Measurements from ENCODE around the gene ARHGAP10.
"Not testable (repeated sequence)": the region's sequence is repeated elsewhere in the genome, so short reads cannot be mapped to it uniquely, and the experiment has no call there.

Gene ARHGAP10

GRCh38 chr4:147874109-147874508, 142.2 kb downstream of the ARHGAP10 start:
- FAIRE-seq = no peak
- no peak for DNase-seq (ENCODE audit: extremely low spot score, insufficient read length, low read depth)

- DNase-seq (ENCODE audit: extremely low spot score, insufficient read length, low read depth) = no peak
- no peak for FAIRE-seq
These were observed 145.5 kb downstream of the ARHGAP10 start for GRCh38 chr4:147877308-147877771.

GRCh38 chr4:147879676-147880075, 147.8 kb downstream of the ARHGAP10 start:
- DNase-seq (ENCODE audit: extremely low spot score, insufficient read length, low read depth) = no peak
- FAIRE-seq = no peak

DNA sequence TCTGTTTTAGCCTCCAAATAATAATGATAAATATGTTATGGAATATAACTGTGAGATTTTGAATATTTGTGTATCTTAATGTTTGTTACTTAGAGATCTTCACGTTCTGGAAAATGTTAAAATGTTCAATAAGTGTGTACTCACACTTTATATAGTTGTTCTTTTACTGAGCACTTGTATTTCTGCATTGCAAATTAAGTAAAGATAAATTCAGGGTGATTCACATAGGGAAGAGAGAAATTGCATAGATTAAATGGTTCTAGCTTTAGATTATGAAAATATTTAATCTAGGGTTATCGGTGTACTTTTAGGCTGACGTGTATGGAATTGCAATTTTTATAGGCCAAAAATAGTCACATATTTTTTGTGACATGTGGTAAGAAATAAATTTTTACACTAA, 148.6 kb downstream of the ARHGAP10 start:
- DNase-seq (ENCODE audit: extremely low spot score, insufficient read length, low read depth) = no peak
- no peak for FAIRE-seq

DNA sequence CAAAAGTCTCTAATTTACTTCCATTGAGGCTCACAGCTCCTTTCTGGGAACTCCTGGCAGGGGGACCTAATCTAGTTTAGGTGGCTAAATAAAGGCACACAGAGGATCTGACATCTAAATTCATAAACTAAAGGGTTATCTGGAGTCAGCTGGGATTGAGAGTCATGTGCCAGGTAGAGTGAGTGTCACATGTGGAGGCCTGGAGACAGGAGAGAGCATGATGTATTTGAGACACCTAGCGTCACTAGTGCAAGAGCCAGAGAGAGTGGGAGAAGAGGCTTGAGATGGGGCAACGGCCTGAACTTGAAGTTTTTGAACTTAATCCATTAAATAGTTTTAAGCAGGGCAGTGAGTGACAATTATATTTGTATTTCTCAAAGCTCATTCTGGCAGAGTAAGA, 152.6 kb downstream of the ARHGAP10 start:
- FAIRE-seq = no peak

DNA sequence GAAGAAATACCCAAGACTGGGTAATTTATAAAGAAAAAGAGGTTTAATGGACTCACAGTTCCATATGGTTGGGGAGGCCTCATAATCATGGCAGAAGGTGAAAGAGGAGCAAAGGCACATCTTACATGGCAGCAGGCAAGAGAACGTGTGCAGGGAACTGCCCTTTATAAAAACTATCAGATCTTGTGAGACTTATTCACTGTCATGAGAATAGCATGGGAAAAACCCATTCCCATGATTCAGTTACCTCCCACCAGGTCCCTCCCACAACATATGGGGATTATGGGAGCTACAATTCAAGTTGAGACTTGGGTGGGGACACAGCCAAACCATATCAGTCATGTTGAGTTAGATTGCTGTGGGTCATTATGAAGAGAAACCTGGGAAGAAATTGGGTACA, 153.3 kb downstream of the ARHGAP10 start:
- DNase-seq (ENCODE audit: extremely low spot score, insufficient read length, low read depth); FAIRE-seq: not testable (repeated sequence)

More for the DNA sequence above, 152.6 kb downstream of the ARHGAP10 start:
- no peak for DNase-seq (ENCODE audit: extremely low spot score, insufficient read length, low read depth)

DNA sequence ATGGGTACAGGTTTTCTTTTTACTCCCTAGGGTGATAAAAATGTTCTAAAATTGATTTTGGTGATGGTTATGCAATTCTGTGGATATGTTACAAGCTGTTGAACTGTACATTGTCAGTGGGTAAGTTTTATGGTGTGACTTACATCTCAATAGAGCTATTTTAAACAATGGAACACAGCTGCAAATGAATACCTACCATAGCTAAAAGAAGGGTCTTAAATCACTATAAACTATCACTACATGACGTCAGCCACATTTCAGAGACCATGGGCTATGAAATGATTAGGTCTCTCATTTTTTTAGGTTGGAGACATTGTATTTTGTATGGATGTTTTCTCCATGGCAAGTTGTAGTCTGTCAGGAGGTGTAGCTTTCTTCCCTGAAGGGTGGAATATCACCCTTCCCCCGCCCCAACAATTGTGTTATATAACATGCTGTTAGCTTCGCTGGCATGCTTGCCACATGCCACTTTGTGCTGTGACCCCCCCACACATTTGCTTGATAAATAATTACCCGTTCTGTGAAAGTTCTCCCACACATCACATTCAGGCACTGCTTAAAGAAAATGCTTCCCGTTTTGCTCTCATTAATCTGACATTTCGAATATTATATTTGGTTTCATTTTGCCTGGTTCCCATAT, 159.7 kb downstream of the ARHGAP10 start:
- FAIRE-seq = no peak

DNA sequence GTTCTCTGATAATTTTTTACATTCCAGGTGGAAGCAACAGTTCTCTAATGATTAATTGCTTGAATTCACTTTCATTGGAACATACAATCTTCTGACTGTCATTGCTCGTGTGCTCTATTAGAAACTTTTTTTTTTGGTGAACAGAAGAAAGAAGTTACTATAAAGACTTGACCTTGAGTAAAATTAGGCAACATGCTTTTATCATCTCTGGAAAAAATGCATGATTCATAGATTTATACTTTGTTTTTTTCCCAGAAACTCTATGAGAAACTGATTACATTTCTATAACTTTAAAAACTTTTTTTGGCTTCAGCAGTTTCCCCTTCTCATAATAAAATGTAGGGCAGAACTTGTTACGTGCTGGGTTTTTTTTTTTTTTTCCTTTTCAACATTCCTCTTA, 167.6 kb downstream of the ARHGAP10 start:
- FAIRE-seq = no peak

More for the DNA sequence above, 159.7 kb downstream of the ARHGAP10 start:
- no peak for DNase-seq (ENCODE audit: extremely low spot score, insufficient read length, low read depth)

GRCh38 chr4:147901388-147901787, 169.5 kb downstream of the ARHGAP10 start:
- FAIRE-seq (no peak), DNase-seq (ENCODE audit: extremely low spot score, insufficient read length, low read depth) (no peak)

More for the DNA sequence above, 167.6 kb downstream of the ARHGAP10 start:
- DNase-seq (ENCODE audit: extremely low spot score, insufficient read length, low read depth) = no peak

- FAIRE-seq = no peak
- DNase-seq (ENCODE audit: extremely low spot score, insufficient read length, low read depth) = no peak
These were observed 170.0 kb downstream of the ARHGAP10 start for GRCh38 chr4:147901916-147902315.

DNA sequence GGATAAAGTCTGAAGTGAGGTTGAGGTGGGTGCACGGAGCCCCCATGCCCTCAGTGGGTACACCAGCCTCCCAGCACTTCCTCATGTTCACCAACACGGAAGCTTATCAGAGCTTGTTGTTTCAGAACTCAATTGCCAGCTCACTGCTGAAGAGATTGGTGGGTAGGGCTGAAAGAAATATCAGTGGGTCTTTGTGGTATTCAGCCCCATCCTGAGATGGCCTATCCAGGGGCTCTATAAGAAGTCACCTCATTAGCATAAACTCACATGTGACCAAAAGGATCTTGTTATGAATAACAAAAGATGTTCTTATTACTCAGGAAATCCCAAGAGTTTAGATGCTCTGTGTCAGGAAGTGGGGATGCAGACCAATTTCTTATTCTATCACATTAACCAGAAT, 177.3 kb downstream of the ARHGAP10 start:
- FAIRE-seq = peak; percentile 15
- DNase-seq (ENCODE audit: extremely low spot score, insufficient read length, low read depth) = no peak

GRCh38 chr4:147910315-147910714, 178.4 kb downstream of the ARHGAP10 start:
- DNase-seq (ENCODE audit: extremely low spot score, insufficient read length, low read depth) (no peak), FAIRE-seq (no peak)

DNA sequence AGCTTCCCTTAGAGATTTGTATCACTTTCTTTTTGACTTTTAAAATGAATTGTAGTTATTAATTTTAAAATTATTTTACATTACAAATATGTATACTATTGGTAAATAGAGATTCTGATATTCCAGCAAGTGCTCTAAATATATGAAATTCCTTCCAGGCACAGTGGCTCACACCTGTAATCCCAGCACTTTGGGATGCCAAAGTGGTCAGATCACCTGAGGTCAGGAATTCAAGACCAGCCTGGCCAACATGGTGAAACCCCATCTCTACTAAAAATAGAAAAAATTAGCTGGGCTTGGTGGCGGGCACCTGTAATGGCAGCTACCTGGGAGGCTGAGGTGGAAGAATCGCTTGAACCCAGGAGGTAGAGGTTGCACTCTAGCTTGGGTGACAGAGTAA, 180.2 kb downstream of the ARHGAP10 start:
- DNase-seq (ENCODE audit: extremely low spot score, insufficient read length, low read depth); FAIRE-seq: not testable (repeated sequence)

- FAIRE-seq = peak; percentile 57
- DNase-seq (ENCODE audit: extremely low spot score, insufficient read length, low read depth) = no peak
These were observed 181.2 kb downstream of the ARHGAP10 start for GRCh38 chr4:147913137-147913536.

DNA sequence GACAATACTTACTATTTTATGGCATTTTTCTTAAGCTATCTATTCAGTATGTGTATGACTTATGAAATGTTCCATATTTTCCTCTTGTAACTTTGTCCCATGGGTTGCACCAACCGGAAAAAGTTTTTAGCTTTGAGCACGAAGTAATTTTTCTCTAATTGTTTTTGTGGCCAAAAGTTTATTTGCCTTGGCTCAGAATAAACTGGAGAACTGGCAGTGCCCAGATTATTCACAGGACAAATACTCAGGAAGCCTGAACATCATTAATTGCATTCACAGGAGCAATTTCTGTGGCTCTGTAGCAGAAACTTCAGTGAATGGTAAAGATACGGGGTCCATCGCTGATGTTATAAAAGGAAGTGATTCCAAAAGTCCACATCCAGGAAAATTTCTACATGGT, 184.5 kb downstream of the ARHGAP10 start:
- DNase-seq (ENCODE audit: extremely low spot score, insufficient read length, low read depth) = no peak
- no peak for FAIRE-seq

DNA sequence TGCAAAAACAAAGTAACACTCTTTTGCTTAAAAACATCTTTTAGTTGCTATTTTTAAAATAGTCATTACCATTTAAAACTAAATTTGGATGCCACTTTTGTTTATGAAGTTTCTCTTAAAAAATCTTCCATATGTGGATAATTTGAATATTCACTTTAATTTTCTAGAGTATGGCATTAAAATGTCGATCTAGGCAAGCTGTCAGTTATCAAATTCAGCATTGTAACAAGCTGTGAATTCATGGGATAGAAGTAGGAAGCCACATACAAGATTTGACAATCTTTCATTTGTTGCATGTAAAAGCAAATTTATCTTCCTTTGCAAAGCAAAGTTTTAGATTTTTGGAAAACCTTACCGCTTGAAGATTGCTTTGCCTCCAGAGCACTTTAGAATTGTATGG, 191.5 kb downstream of the ARHGAP10 start:
- FAIRE-seq (no peak), DNase-seq (ENCODE audit: extremely low spot score, insufficient read length, low read depth) (no peak)

DNA sequence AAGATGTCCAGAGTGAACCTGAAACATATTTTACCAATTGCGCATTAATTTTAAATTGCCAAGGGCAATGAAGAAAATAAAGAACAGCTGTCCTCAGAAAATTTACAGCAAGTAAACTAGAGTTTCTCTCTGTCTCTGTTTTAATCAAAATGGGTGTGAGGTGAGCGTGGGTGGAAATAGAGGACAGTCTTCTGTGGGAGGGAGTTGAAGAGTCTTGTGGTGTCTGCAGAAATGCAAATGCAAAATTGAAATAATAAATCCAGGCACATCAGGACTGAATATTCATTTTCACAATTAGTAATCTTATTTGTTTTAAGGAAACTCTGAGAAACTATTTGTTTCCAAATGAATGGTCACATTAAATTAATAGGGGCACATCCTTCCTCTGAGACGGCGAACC, 192.0 kb downstream of the ARHGAP10 start:
- peak; percentile 48 for FAIRE-seq

GRCh38 chr4:147924604-147925412, 192.9 kb downstream of the ARHGAP10 start:
- no peak for DNase-seq (ENCODE audit: extremely low spot score, insufficient read length, low read depth)
- FAIRE-seq = peak; percentile 45

More for the DNA sequence above, 192.0 kb downstream of the ARHGAP10 start:
- no peak for DNase-seq (ENCODE audit: extremely low spot score, insufficient read length, low read depth)

DNA sequence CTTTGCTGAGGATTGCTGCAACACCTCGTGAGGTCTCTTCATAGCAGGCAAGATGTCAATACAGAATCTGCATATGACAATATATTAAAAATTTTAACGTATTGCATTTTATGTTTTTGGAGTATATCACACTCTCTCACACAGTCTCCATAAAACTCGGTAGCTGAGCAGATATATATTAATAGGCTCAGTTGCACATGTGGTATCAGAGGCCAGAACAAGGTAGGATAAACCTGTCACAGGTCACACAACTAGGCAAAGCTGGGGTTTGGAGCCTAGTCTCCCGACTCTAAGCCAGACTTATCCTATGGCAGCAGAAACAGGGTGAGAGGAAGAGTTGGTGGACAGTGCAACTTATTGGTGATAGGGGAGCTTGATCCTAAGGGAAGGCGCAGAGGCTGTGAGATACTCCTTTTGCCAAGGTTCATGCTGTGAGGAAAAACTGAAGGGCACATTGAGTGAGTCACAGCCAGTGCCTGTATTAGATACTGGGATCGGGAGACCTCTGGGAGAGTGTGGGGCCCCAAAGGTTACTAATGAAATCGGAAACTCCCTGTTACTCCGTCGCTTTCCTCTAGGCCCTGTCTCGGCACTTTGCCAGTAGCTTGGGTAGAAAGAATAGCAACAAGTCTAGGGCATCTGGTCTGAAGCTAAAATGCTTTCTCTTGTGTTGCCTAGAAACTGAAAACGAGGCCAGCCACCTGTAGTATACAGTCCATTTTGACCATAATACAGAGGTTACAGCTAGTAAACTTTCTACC, 195.7 kb downstream of the ARHGAP10 start:
- DNase-seq (ENCODE audit: extremely low spot score, insufficient read length, low read depth) (no peak), FAIRE-seq (peak; percentile 51)

- no peak for FAIRE-seq
- no peak for DNase-seq (ENCODE audit: extremely low spot score, insufficient read length, low read depth)
These were observed 196.5 kb downstream of the ARHGAP10 start for GRCh38 chr4:147928400-147928799.

DNA sequence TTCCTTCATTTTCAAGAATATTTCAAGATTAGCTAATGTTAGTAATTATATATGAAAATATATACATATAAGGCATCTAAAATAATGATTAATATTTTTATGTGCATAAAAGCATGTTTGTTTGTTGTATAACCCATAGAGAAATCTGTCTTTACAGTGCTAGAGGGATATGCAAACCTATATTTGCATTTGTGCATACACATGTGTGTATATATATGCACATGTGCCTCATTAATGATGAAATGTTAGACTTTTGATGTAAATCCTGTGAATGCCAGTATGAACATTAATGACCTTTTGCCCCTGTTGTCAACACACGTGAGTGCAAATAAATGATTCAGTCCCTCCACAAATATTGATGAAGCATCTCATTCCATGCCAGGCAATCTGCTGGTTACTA, 197.9 kb downstream of the ARHGAP10 start:
- DNase-seq (ENCODE audit: extremely low spot score, insufficient read length, low read depth) = no peak
- FAIRE-seq = no peak
